Measurements from ENCODE around the gene EMILIN1.
A peak's percentile ranks its signal among the peaks of the same experiment; 100 is the strongest.

The EMILIN1 gene

GRCh38 chr2:27095745-27096651 lies 17.6 kb downstream of the EMILIN1 start:
- no peaks in the 10 kb centered on the region for H3F3A ChIP-seq (ENCODE audit: control insufficient read depth, insufficient read depth)
- no peaks in the 10 kb centered on the region for H3K27me3 ChIP-seq (ENCODE audit: control insufficient read depth, low read length)
- H3K9me2 ChIP-seq (replicated peaks; ENCODE audit: control insufficient read depth, low read length) = no peaks in the 10 kb centered on the region
- TF ChIP-seq, protein P1, sequence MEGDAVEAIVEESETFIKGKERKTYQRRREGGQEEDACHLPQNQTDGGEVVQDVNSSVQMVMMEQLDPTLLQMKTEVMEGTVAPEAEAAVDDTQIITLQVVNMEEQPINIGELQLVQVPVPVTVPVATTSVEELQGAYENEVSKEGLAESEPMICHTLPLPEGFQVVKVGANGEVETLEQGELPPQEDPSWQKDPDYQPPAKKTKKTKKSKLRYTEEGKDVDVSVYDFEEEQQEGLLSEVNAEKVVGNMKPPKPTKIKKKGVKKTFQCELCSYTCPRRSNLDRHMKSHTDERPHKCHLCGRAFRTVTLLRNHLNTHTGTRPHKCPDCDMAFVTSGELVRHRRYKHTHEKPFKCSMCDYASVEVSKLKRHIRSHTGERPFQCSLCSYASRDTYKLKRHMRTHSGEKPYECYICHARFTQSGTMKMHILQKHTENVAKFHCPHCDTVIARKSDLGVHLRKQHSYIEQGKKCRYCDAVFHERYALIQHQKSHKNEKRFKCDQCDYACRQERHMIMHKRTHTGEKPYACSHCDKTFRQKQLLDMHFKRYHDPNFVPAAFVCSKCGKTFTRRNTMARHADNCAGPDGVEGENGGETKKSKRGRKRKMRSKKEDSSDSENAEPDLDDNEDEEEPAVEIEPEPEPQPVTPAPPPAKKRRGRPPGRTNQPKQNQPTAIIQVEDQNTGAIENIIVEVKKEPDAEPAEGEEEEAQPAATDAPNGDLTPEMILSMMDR (IDR thresholded peaks at IDR 0.05; ENCODE audit: low read depth, low read length, poor library complexity, severe bottlenecking) = no peak
- peak overlapping the region; percentile 70 for H3K4me3 ChIP-seq (ENCODE audit: low read length)
- H3K4me1 ChIP-seq (ENCODE audit: control insufficient read depth, low read length) = peaks cover 11% of the 10 kb centered on the region
- H3K9me3 ChIP-seq (ENCODE audit: control insufficient read depth, insufficient read depth, low read length) = no peaks in the 10 kb centered on the region
- H4K20me1 ChIP-seq (ENCODE audit: control insufficient read depth, insufficient read depth, low read depth, low read length) = no peaks in the 10 kb centered on the region
- no peak overlapping the region for H3K27ac ChIP-seq (ENCODE audit: low read depth, low read length)
- H3K4me2 ChIP-seq (ENCODE audit: low read length) = peak overlapping the region; percentile 86
- no peaks in the 10 kb centered on the region for H3K36me3 ChIP-seq (ENCODE audit: control insufficient read depth, low read length)
- H3K79me2 ChIP-seq (ENCODE audit: control insufficient read depth, low read length) = no peaks in the 10 kb centered on the region

DNA sequence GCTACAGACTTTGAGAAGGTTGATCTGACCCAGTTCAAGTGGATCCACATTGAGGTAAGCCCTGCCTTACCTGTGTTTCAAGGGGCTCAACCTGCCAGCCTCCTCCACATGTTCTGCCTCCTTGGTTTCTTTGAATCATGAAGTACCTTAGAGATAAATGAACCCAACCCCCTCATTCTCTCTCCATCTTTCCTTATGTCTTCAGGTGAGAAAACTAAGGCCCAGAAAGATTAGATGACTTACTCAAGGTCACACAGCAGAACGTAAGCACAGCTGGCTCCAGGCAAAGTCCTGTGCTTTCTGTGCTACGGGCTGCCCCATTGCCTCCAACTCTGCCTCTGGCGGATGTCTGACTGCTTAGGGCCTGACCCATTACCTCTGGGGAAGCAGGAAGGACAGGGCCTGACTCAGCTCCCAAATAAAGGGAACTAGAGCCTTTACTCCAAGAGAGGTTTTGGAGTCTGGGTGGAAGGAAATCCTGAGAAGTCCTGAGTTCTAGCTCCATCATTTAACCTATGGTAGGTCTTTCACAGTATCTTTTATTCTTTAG lies 18.4 kb downstream of the EMILIN1 start:
- Histone ChIP-seq H3K9me3 (ENCODE audit: control insufficient read depth, insufficient read depth, low read length) (no peaks in the 10 kb centered on the region), H4K20me1 (ENCODE audit: control insufficient read depth, insufficient read depth, low read depth, low read length) (no peaks in the 10 kb centered on the region), H3K4me1 (ENCODE audit: control insufficient read depth, low read length) (peaks cover 11% of the 10 kb centered on the region), H3K79me2 (ENCODE audit: control insufficient read depth, low read length) (no peaks in the 10 kb centered on the region), H3K4me3 (ENCODE audit: low read length) (no peak overlapping the region), H3K36me3 (ENCODE audit: control insufficient read depth, low read length) (no peaks in the 10 kb centered on the region), H3K9me2 (replicated peaks; ENCODE audit: control insufficient read depth, low read length) (no peaks in the 10 kb centered on the region), H3F3A (ENCODE audit: control insufficient read depth, insufficient read depth) (no peaks in the 10 kb centered on the region), H3K27ac (ENCODE audit: low read depth, low read length) (no peak overlapping the region), H3K4me2 (ENCODE audit: low read length) (peak overlapping the region; percentile 86; the same call in 1 of the 2 replicates), H3K27me3 (ENCODE audit: control insufficient read depth, low read length) (no peaks in the 10 kb centered on the region)
- TF ChIP-seq, protein P1 (IDR thresholded peaks at IDR 0.05; ENCODE audit: low read depth, low read length, poor library complexity, severe bottlenecking) = no peak
- TF ChIP-seq EZH2phosphoT487 (IDR thresholded peaks at IDR 0.05; ENCODE audit: borderline replicate concordance, low read length) = no peak

GRCh38 chr2:27097341-27097740 lies 18.9 kb downstream of the EMILIN1 start:
- Histone ChIP-seq H3K27ac (ENCODE audit: low read depth, low read length) (no peak overlapping the region), H3K9me3 (ENCODE audit: control insufficient read depth, insufficient read depth, low read length) (no peaks in the 10 kb centered on the region), H3K4me2 (ENCODE audit: low read length) (no peak overlapping the region), H3K36me3 (ENCODE audit: control insufficient read depth, low read length) (no peaks in the 10 kb centered on the region), H3K9me2 (replicated peaks; ENCODE audit: control insufficient read depth, low read length) (no peaks in the 10 kb centered on the region), H3K79me2 (ENCODE audit: control insufficient read depth, low read length) (no peaks in the 10 kb centered on the region), H4K20me1 (ENCODE audit: control insufficient read depth, insufficient read depth, low read depth, low read length) (no peaks in the 10 kb centered on the region), H3K27me3 (ENCODE audit: control insufficient read depth, low read length) (no peaks in the 10 kb centered on the region), H3K4me1 (ENCODE audit: control insufficient read depth, low read length) (peaks cover 11% of the 10 kb centered on the region), H3F3A (ENCODE audit: control insufficient read depth, insufficient read depth) (no peaks in the 10 kb centered on the region), H3K4me3 (ENCODE audit: low read length) (no peak overlapping the region)
- TF ChIP-seq, protein P1 (IDR thresholded peaks at IDR 0.05; ENCODE audit: low read depth, low read length, poor library complexity, severe bottlenecking) = no peak
- TF ChIP-seq EZH2phosphoT487 (IDR thresholded peaks at IDR 0.05; ENCODE audit: borderline replicate concordance, low read length) = no peak
